A549 treated with Hydrocortisone at 1 μM for 4 hours (cell line): Measurements from ENCODE around the gene NLRP4. TPM values are rescaled to one million over a fixed set of nuclear protein-coding genes. Genes with fewer than 3 reads are reported as not detected.

Experiments
- total RNA-seq: library from RNA; stranded (reverse); fragments of 200-300 nt; extraction: Qiagen RNA extraction; gene quantifications from 5 replicates; pipeline ENCODE4 v1.2.3, GENCODE V29; 2022

The NLRP4 gene
- total RNA-seq = not detected in 5 replicates

GRCh38 chr19:55836340-55836739 is at the start of gene NLRP4:
Gene NLRP4, plus strand, starts transcription at chr19:55836540. Its CDS starts 15,541 bp downstream, at chr19:55852081.

GRCh38 chr19:55831846-55832245 is 4.5 kb upstream of the NLRP4 start, which contains the start of gene NLRP11:
Gene NLRP11, minus strand, starts transcription at chr19:55831999. Its CDS starts 13,825 bp downstream, at chr19:55818174.

Other genes with a start within 250 kb of the NLRP4 start
- gene FIZ1, start 237.0 kb upstream of the NLRP4 start, total RNA-seq = 18.6 to 24.5 TPM (median 24.2 TPM) in 5 replicates
- 11.2 to 18.9 TPM (median 16.4 TPM) in 5 replicates for gene ZNF524, start 236.3 kb upstream of the NLRP4 start, total RNA-seq
- 7.2 to 12.0 TPM (median 10.9 TPM) in 5 replicates for gene ZNF865, start 230.9 kb upstream of the NLRP4 start, total RNA-seq
- 4.6 to 6.1 TPM (median 5.4 TPM) in 5 replicates for gene ZNF784, start 212.0 kb upstream of the NLRP4 start, total RNA-seq
- 26.3 to 52.7 TPM (median 47.0 TPM) in 5 replicates for gene ZNF580, start 195.5 kb upstream of the NLRP4 start, total RNA-seq
- 36.1 to 50.8 TPM (median 48.2 TPM) in 5 replicates for gene ZNF581, start 192.9 kb upstream of the NLRP4 start, total RNA-seq
- gene CCDC106, start 188.3 kb upstream of the NLRP4 start, total RNA-seq = 16.8 to 19.4 TPM (median 17.5 TPM) in 5 replicates
- 262 to 324 TPM (median 284 TPM) in 5 replicates for gene U2AF2, start 181.5 kb upstream of the NLRP4 start, total RNA-seq
- gene EPN1, start 161.3 kb upstream of the NLRP4 start, total RNA-seq = 145 to 205 TPM (median 194 TPM) in 5 replicates
- not detected in 5 replicates for gene NLRP9, start 98.1 kb upstream of the NLRP4 start, total RNA-seq
- gene RFPL4A, start 77.4 kb upstream of the NLRP4 start, total RNA-seq = 0.38 to 1.1 TPM (median 0.84 TPM) in 5 replicates
- gene RFPL4AL1, start 67.4 kb upstream of the NLRP4 start, total RNA-seq = 0.28 TPM in 1 of 5 replicates, not detected in the others
- 0.02 to 0.06 TPM (median 0.03 TPM) in 5 replicates for gene NLRP11, start 4.5 kb upstream of the NLRP4 start, total RNA-seq
- gene NLRP13, start 95.8 kb downstream of the NLRP4 start, total RNA-seq = not detected in 5 replicates
- not detected in 5 replicates for gene NLRP8, start 111.3 kb downstream of the NLRP4 start, total RNA-seq
- gene NLRP5, start 150.2 kb downstream of the NLRP4 start, total RNA-seq = 0.03 to 0.07 TPM (median 0.05 TPM) in 4 of 5 replicates, not detected in the other